GM12892 (cell line): ENCODE measurements around the gene CDK12.
"Not testable (repeated sequence)": the region's sequence is repeated elsewhere in the genome, so short reads cannot be mapped to it uniquely, and the experiment has no call there.

Source experiments
- DNase-seq: peaks from one replicate; pipeline ENCODE4 v3.0.0; 2011; ENCODE audit not compliant: insufficient read length
- FAIRE-seq: peaks from 2 replicates; lab custom pipeline; 2011; peaks lifted over from hg19 to GRCh38; lab: Jason Lieb, UNC
- POLR2A ChIP-seq: IDR thresholded peaks from 2 replicates; pipeline ENCODE4 v1.6.1; 2011; ENCODE audit warnings: low read depth, low read length, control low read depth
- POLR2AphosphoS5 ChIP-seq: IDR thresholded peaks from 2 replicates; pipeline ENCODE4 v1.6.1; 2011; ENCODE audit warnings: low read depth, low read length, control low read depth
- TAF1 ChIP-seq: IDR thresholded peaks from 2 replicates; pipeline ENCODE4 v1.6.1; 2011; ENCODE audit warnings: low read depth, mild to moderate bottlenecking, control low read depth, low read length, borderline replicate concordance

Gene CDK12

DNA sequence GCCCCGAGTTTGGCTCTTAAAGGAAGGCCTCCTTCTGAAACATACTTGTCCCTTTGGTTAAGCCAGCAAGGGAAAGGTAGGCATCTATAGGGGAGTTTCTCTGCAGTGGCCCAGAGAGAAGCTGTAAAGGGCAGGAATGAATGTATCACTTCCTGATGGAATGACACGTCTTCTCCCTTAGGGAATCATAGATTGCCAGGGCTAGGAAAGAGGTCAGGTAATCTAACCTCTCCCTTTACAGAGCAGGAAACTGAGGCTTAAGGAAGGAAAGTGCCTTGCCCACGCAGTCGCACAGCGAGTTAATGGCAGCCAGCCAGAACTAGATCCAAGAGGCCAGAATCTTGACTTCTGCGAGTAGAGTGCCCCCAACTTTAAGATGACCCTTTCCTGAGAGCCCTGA, 80.4 kb downstream of the CDK12 start:
- TF ChIP-seq TAF1 (no peak), POLR2A (no peak), POLR2AphosphoS5 (no peak)
- FAIRE-seq (no peak), DNase-seq (no peak)

DNA sequence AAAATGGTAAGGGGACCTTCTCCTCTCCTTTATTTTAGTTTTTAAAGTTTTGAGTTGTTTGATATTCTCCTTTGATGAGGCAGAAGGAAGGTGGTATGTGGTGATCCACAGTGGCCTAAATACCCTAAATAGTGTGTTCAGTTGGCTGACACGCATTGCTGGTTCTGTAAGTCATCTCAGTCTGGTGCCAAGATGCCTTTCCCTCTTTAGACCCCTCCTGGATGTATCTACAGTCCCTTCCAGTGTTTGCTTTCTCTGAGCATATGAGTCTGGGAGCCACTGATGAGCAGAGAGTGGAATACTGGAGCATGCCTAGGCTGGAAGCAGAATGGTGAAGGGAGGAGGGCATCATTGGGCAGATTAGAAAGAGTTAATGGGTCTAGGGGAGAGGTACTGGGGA, 81.9 kb downstream of the CDK12 start:
- no peak for FAIRE-seq
- TF ChIP-seq POLR2AphosphoS5 (no peak), TAF1 (no peak), POLR2A (no peak)
- DNase-seq, result no peak

DNA sequence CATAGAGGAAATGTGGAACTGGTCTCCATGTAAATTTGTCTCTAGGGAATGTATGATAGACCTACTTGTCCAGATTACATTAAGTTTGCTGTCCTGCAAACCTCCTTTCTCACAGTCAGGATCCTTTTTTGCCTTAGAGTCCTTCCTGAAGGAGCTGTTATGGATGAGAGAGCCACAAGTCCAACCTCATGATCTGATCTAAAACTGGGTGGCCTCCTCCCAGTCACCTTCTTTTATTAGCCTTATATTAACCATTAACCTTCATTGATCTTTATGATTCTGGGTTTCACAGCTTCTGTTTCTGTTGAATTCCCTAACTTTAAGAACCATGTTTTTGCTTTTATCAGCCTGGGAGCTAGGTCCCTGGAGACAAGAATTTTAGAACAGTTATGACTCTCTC, 82.4 kb downstream of the CDK12 start:
- FAIRE-seq (no peak), DNase-seq (no peak)
- no peak for TF ChIP-seq TAF1

DNA sequence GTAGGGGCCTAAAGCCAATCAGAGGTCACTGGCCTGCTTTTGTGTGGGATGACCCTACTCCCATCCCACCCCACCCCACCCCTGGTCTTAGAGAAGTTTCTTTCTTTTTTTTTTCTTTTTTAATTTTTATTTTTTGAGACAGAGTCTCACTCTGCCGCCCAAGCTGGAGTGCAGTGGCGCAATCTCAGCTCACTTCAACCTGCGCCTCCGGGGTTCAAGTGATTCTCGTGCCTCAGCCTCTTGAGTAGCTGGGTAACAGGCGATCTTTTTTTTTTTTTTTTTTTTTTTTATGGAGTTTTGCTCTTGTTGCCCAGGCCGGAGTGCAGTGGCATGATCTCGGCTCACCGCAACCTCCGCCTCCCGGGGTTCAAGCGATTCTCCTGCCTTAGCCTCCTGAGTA, 83.1 kb downstream of the CDK12 start:
- not testable (repeated sequence) for FAIRE-seq, DNase-seq

DNA sequence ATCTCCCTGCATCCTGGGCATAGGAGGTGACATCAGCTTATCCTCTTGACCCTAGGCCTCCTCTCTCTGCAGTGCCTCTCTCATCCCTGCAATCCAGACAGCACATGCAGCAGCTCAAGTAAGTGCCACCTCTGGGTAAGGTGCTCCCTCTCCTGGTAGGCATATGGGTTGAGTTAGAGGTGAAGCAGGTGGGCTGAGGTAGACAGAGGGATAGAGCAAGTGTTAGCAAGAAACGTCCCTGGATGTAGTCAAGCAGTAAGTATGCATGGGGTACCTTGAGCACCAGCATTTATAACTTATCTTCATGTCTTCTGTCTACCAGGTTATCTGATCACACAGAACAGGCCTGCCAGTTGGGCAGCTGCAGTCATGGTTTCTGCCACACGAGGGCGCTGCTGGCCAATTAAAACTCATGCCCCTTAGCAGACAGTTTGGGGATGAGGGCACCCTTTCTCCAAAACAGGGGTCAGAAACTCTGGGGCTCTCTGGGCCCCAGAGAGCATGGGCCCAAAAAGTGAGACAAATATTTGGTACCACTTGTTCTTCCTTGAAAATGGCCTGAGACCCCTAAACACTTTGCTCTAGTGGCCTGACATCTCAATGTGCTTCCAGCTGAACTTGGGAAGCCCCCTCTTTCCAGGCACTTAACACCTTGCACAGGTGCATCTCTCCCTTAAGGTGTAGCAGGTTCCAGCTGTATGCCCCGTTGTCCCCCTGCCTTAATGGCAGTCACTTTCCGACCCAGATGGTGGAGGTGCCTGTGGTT, 86.6 kb downstream of the CDK12 start:
- TF ChIP-seq TAF1 (no peak), POLR2AphosphoS5 (no peak), POLR2A (no peak)
- peak; percentile 55 for DNase-seq
- FAIRE-seq, result peak; percentile 91

DNA sequence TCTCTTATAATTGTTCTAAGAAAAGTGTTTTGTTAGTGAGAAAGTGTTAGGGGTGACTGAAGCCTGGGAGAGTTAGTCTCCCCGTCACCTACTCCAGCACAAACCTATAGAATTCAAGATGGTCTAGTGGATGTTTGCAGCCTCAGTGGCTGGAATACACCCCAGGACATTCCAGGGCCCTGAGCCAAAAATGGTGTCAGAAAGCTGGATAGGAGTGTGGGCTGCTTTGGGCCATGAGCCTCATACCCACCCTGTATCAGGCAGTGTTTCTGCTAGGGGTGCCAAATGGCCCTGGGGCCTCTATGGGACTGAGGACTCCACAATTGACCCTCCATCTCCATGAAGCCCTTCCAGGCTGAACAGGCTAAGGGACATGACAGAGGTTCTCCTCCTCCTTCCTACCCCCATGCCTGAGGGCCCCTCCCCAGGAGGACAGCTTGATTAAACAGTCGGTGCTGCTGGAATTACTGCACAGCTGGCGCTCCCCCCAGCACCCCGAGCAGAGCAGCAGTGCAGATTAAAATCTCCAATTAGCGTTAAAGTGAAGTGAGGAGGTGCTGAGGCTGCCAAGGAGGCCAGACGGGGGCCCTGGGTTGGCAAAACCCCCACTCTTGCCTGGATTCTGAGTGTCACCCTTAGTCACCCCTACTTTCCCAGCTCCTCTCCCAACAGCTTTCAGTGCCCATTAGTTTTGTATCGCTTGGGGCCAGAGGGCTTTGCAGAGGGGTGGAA, 87.4 kb downstream of the CDK12 start:
- FAIRE-seq (no peak), DNase-seq (no peak)
- no peak for TF ChIP-seq TAF1
- TF ChIP-seq POLR2A, result no peak
- no peak for TF ChIP-seq POLR2AphosphoS5

DNA sequence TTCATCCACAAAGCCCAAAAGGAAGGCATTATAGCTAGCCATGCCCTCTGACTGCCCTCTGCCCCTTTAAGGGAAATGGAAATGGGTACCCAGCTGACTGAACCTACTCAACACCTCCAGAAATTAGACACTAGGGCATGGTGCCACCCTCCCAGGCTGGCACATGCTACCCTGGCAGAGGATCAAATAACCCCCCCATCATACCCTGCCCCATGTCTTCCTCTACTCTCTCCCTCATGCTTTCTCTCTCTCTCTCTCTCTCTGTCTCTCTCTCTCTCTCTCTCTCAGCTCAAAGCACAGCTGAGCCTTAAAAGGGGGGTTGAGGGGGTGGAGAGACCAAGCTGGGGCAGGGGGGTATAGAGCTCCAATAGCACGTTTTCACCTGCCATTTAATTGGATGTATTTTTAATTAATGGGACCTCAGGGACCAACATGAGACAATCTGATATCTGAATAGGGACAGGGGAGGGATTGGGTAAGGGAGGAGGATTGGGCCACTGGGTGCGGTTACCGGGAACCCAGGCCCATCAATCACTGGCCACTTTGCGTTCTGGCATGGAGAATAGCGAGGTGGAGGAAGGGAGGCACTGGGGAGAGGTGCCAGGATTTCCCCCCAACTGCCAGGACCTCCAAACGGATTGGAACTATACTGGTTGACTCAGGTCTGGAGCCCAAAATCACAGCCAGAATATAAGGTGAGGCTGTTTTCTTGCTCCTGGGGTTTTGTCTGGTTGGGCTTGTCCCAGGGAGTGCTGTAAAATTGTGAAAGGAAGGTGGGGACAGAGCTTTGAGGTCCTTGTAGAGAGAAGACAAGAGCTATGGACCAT, 88.7 kb downstream of the CDK12 start:
- TF ChIP-seq TAF1, result no peak
- no peak for DNase-seq
- no peak for FAIRE-seq

DNA sequence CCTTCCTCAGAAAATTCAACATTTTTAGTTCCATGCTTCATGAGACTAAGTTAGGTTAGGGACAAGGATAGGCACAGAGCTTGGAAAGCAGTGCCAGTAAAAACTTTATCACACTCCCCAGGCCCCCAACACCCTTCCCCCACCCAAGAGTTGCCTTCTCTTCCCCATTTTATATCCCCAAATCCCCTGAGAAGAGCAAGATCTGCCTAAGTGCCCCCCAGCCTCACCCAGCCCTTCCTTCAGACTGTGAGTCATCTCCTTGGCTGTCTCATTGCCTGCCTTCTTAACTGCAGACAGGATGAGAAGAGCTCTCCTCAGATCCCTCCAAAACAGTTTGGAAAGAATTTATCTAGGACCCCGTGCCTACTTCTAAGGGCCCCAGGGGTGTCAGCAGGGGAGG, 90.6 kb downstream of the CDK12 start:
- no peak for DNase-seq
- FAIRE-seq, result no peak
- TF ChIP-seq POLR2AphosphoS5 (no peak), TAF1 (no peak)

DNA sequence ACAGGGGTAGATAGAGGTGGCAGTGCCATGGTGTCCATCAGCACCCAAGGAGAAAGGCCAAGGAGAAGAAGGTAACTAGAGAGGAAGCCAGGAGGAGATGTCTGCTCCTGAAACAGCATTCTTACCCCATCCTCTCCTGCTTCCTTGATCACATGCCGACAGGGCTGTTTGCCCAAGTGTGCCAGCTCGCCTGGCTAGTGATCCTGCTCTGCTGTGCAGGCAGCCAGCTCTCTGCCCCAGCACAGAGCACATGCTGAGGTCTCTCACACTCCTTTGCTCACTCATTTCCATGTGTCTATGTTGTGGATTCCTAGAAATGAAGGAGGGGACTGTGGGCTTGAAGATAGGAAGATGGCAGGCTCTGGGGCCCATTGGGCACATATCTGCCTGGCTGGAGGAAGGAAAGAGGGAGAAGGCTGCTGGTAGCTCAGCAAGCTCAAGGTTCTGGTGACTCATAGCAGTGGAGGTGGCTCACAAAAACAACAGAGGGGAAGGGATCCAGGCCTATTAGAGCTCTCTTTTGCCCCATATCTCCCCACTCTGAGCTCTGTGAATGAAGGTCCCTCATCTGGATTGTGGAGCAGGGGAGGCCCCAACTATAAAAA, 92.2 kb downstream of the CDK12 start:
- no peak for DNase-seq
- no peak for TF ChIP-seq POLR2AphosphoS5
- no peak for TF ChIP-seq POLR2A
- TF ChIP-seq TAF1, result no peak
- FAIRE-seq, result no peak

DNA sequence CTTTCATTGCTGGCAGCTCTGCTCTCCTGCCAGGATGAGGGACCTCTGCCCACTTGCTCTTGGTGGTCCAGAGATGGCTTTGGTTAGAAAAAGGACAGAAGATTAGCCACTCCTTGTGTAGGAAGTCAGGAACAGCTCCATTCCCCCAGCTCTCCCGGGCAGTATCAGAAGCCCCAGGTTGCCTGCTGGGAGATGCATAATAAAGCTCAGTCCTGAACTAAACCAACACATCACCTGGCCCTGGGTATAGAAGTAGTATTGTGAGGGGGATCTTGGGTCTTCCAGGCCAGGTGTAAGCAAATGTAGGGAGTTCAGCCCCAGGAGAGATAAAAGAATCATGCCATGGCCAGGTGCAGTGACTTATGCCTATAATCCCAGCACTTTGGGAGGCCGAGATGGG, 94.1 kb downstream of the CDK12 start:
- FAIRE-seq, result no peak
- DNase-seq, result no peak
- no peak for TF ChIP-seq POLR2A
- no peak for TF ChIP-seq TAF1
- TF ChIP-seq POLR2AphosphoS5, result no peak

DNA sequence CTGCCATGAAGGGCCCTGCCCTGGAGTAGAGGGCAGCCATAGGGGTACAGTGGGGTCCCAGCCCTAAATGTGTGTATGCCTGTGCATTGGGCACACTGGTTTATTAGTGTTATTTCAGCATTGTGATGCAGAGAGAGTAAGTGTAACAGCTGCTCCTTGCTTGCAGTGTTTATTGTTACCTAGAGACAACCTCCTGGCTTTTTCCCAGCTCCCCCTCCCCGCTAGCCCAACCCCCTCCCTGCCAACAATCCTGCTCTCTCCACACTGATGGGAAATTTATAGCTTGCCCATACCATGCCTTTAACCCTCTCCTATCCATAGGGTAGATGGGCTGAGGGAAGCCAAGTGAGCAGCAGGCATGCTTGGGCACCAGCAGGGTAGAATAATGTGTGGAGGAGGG, 95.1 kb downstream of the CDK12 start:
- no peak for TF ChIP-seq TAF1
- TF ChIP-seq POLR2A, result no peak
- TF ChIP-seq POLR2AphosphoS5, result no peak
- FAIRE-seq, result no peak

More for the DNA sequence above, 95.1 kb downstream of the CDK12 start:
- DNase-seq, result no peak
